ENCODE data around the gene CEP70. TPM values are rescaled to one million over a fixed set of nuclear protein-coding genes. Genes with fewer than 3 reads are reported as not detected.

Gene CEP70
- total and polyA plus RNA-seq, 2 donors (not counting 1 experiment from before 2014, with no cell fraction given), result 1.00 to 9.6 TPM

GRCh38 chr3:138594935-138595610 lies 1.0 kb upstream of the CEP70 start:
- Mint-ChIP-seq H3K9me3 (ENCODE audit: insufficient read depth) (peaks cover 2% of the 10 kb centered on the region), H3K27ac (no peak overlapping the region), H3K4me3 (peak overlapping the region; percentile 91), H3K4me1 (peaks cover 7% of the 10 kb centered on the region), H3K27me3 (no peaks in the 10 kb centered on the region)
- ChIA-PET POLR2A (interaction anchor here (1.0 to 2.5 kb wide), 3 partner anchors 14 to 321 kb away, joined by 4 to 19 read pairs (median 18); partner anchors contain the start of gene FAIM), CTCF (interaction anchor here (0.7 to 13.4 kb wide), 11 partner anchors 8 to 350 kb away, joined by 3 to 461 read pairs (median 11); partner anchors contain the start of gene FAIM)
- TF ChIP-seq EZH2 (IDR thresholded peaks at IDR 0.05; ENCODE audit: borderline replicate concordance, insufficient read depth, low read depth, low read length, poor library complexity, severe bottlenecking) (no peak), CTCF (IDR thresholded peaks at IDR 0.05) (peak; percentile 20)
- H3K4me2 ChIP-seq (replicated peaks; ENCODE audit: low read depth, low read length, poor library complexity, severe bottlenecking), result peak overlapping the region; percentile 90
- no peak for ATAC-seq (ENCODE audit: low read depth)
- WGBS (ENCODE audit: insufficient coverage), result no CpG with 5 or more reads among the region's 6 CpGs
- no peaks in the 10 kb centered on the region for H3K36me3 ChIP-seq (replicated peaks in 1 of 2; ENCODE audit: control extremely low read depth in 1 of 2, control insufficient read depth in 1 of 2, extremely low read depth in 1 of 2, insufficient read depth in 2 of 2, low read length in 1 of 2)
- peaks cover 5 to 10% of the 10 kb centered on the region in 2 donors for H3K4me1 ChIP-seq (ENCODE audit: control insufficient read depth in 2 of 2, insufficient read depth in 2 of 2, low read length in 2 of 2)
- H3K9me3 ChIP-seq (ENCODE audit: control extremely low read depth in 1 of 3, control insufficient read depth in 2 of 3, insufficient read depth in 1 of 3, low read length in 2 of 3), result peaks cover 0 to 4% (median 3%) of the 10 kb centered on the region in 3 donors
- no peak overlapping the region for H3K27ac ChIP-seq (ENCODE audit: low read length in 2 of 2)
- DNase-seq, result no peak
- H3K27me3 ChIP-seq (replicated peaks in 1 of 4; ENCODE audit: control extremely low read depth in 1 of 4, control insufficient read depth in 3 of 4, insufficient read depth in 4 of 4, low read length in 3 of 4), result peaks cover 0 to 3% (median 0%) of the 10 kb centered on the region in 4 experiments
- H4K20me1 ChIP-seq (ENCODE audit: control insufficient read depth, insufficient read depth, low read length, poor library complexity, severe bottlenecking), result no peaks in the 10 kb centered on the region
- H3K4me3 ChIP-seq (ENCODE audit: control extremely low read depth in 1 of 5, extremely low read depth in 1 of 5, insufficient read depth in 1 of 5, low read depth in 2 of 5, low read length in 4 of 5), result peak overlapping the region in 4 of 5 experiments; percentile 69 to 93 (median 80)
- peak overlapping the region; percentile 76 for H3K9ac ChIP-seq (ENCODE audit: low read length)
- intact Hi-C loops (cut with micrococcal nuclease), result loop anchor here (1.0 to 10.0 kb wide), 6 partner anchors 14 to 1730 kb away; partner anchors contain the start of genes ARMC8, NCK1 and PIK3CB
- peak overlapping the region; percentile 98 for H2AFZ ChIP-seq (ENCODE audit: insufficient read depth, low read depth, low read length, poor library complexity, severe bottlenecking)
- no peaks in the 10 kb centered on the region for H3K79me2 ChIP-seq (ENCODE audit: control insufficient read depth, insufficient read depth, low read length)

All from B cell (primary cell).